H1 (cell line): ENCODE results near the gene API5.

ENCODE experiments used
- BRCA1 ChIP-seq: IDR thresholded peaks from 2 replicates; pipeline ENCODE4 v1.6.1; 2012; ENCODE audit warnings: low read depth, low read length, improper control_type of control experiment
- CTCF ChIP-seq, 3 experiments: IDR thresholded peaks; 1 replicate in 2 of 3; 2 replicates in 1 of 3; pipeline versions ENCODE4 v1.5.1 to v1.6.1; 2011; ENCODE audit warnings: low read length in 3 of 3, mild to moderate bottlenecking in 3 of 3, inconsistent platforms in 2 of 3, low read depth in 1 of 3, moderate library complexity in 1 of 3; ENCODE audit not compliant: insufficient read depth in 1 of 3; ENCODE audit errors: control extremely low read depth in 1 of 3
- EZH2 ChIP-seq: fragments of 200-600 bp; sonication (generic); IDR thresholded peaks from 2 replicates; pipeline ENCODE4 v1.7.1; 2012; ENCODE audit warnings: low read depth, mild to moderate bottlenecking, moderate library complexity, low read length, inconsistent platforms; ENCODE audit not compliant: severe bottlenecking
- FOSL1 ChIP-seq: IDR thresholded peaks from 2 replicates; pipeline ENCODE4 v1.6.1; 2011; ENCODE audit warnings: mild to moderate bottlenecking, low read depth, low read length, moderate library complexity; ENCODE audit not compliant: insufficient read depth
- MAFK ChIP-seq: IDR thresholded peaks from 2 replicates; pipeline ENCODE4 v1.6.1; 2012; ENCODE audit warnings: low read depth, mild to moderate bottlenecking, improper control_type of control experiment, low read length
- NRF1 ChIP-seq: IDR thresholded peaks from 2 replicates; pipeline ENCODE4 v1.6.1; 2011; ENCODE audit warnings: mild to moderate bottlenecking, low read depth, low read length, improper control_type of control experiment
- POLR2A ChIP-seq, 2 experiments: IDR thresholded peaks; 1 replicate in 1 of 2; 2 replicates in 1 of 2; pipeline ENCODE4 v1.6.1; 2011; ENCODE audit warnings: low read depth in 2 of 2, low read length in 2 of 2, mild to moderate bottlenecking in 2 of 2; ENCODE audit errors: control extremely low read depth in 1 of 2
- POLR2AphosphoS5 ChIP-seq: IDR thresholded peaks from 2 replicates; pipeline ENCODE4 v1.6.1; 2011; ENCODE audit warnings: low read depth, low read length
- RAD21 ChIP-seq, 2 experiments: IDR thresholded peaks in 1 of 2; conservative IDR thresholded peaks in 1 of 2; 2 replicates each; pipeline ENCODE4 v1.6.1; 2011; ENCODE audit warnings: low read depth in 2 of 2, low read length in 2 of 2, improper control_type of control experiment in 1 of 2, inconsistent platforms in 1 of 2, mild to moderate bottlenecking in 1 of 2, moderate library complexity in 1 of 2
- RFX5 ChIP-seq: IDR thresholded peaks from 2 replicates; pipeline ENCODE4 v1.6.1; 2011; ENCODE audit warnings: low read depth, low read length, improper control_type of control experiment, borderline replicate concordance
- TF ChIP-seq, protein P1 (sequence below): IDR thresholded peaks from 2 replicates; pipeline ENCODE4 v1.6.1; 2012; ENCODE audit warnings: inconsistent platforms

GRCh38 chr11:43328482-43328881, 16.7 kb downstream of the API5 start:
- no peak for TF ChIP-seq CTCF (IDR thresholded peaks at IDR 0.05; ENCODE audit: control extremely low read depth in 1 of 3, insufficient read depth in 1 of 3, low read depth in 1 of 3, low read length in 3 of 3)
- TF ChIP-seq POLR2AphosphoS5, result no peak
- TF ChIP-seq RFX5, result no peak
- no peak for TF ChIP-seq EZH2
- TF ChIP-seq NRF1, result no peak
- TF ChIP-seq MAFK, result no peak
- TF ChIP-seq BRCA1, result no peak
- TF ChIP-seq, protein P1, sequence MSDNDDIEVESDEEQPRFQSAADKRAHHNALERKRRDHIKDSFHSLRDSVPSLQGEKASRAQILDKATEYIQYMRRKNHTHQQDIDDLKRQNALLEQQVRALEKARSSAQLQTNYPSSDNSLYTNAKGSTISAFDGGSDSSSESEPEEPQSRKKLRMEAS, result no peak
- no peak for TF ChIP-seq RAD21 (IDR thresholded peaks at IDR 0.05 in 1 of 2, conservative IDR thresholded peaks at IDR 0.05 in 1 of 2; ENCODE audit: low read depth in 2 of 2, low read length in 2 of 2)
- no peak for TF ChIP-seq POLR2A (IDR thresholded peaks at IDR 0.05; ENCODE audit: control extremely low read depth in 1 of 2, low read depth in 2 of 2, low read length in 2 of 2)
- no peak for TF ChIP-seq FOSL1
